Measurements from ENCODE around the gene CCNJ.
"Not testable (repeated sequence)": the region's sequence is repeated elsewhere in the genome, so short reads cannot be mapped to it uniquely, and the experiment has no call there.

CCNJ gene

DNA sequence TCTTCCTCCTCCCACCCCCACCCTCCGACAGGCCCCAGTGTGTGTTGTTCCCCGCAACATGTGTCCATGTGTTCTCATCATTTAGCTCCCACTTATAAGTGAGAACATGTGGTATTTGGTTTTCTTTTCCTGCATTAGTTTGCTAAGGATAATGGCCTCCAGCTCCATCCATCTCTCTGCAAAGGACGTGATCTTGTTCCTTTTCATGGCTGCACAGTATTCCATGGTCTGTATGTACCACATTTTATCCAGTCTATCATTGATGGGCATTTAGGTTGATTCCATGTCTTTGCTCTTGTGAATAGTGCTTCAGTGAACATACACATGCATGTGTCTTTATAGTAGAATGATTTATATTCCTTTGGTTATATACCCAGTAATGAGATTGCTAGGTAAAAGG lies 4.5 kb downstream of the CCNJ start:
- DNase-seq (ENCODE audit: low read depth, low spot score): not testable (repeated sequence)

DNA sequence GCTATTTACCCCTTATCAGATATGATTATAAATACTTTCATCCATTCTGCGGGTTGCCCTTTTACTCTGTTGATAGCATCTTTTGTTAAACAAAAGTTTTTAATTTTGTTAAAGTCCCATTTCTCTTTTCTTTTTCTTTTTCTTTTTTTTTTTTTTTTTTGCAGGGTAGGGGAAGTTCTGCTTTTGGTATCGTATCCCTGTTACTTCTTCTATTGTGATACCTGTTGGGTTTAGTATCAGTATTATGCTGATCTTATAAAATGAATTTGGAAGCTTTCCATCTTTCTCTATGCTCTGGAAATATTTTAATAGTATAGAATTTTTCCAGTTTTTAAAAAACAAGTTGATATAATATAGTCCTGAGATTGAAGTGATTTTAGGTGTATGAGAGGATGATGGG lies 6.0 kb downstream of the CCNJ start:
- no peak for DNase-seq (ENCODE audit: low read depth, low spot score)
- H3K4me3 ChIP-seq (ENCODE audit: low read length): no peak overlapping the region

More for the DNA sequence above, 4.5 kb downstream of the CCNJ start:
- not testable (repeated sequence) for H3K4me3 ChIP-seq (ENCODE audit: low read length)

DNA sequence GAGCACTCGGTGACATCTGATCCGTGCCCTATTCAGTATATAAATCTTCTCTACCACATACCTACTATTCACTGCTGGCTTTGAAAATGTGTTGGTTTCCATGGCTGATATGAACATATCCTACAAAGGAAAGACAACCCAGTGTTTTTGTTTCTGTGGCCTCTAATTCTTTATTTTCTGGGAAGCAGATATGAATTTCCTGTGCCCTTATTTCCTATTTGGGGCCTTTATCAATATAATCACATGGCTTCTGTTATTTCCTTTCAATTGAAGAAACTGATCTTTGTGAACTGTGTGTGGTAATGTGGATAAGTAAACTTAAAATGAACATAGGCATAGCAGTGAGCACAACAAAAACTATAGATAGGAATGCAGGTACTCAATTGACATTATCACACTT lies 10.6 kb downstream of the CCNJ start:
- H3K4me3 ChIP-seq (ENCODE audit: low read length): no peak overlapping the region
- no peak for DNase-seq (ENCODE audit: low read depth, low spot score)

DNA sequence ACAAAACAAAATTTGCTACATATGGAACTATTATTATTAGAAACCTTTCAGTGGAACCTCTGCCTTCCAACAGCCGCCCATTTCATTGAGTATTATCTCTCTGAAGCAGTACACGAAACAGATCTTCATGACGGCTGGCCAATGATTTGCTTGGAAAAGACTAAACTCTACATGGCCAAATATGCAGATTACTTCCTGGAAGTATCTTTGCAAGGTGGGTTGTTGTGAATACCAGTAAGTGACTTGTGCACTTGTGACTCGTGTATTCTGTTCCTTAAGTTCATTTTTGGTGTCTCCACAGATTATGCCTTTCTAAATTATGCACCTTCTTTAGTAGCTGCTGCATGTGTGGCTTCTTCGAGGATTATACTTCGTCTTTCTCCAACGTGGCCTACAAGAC lies 13.4 kb downstream of the CCNJ start:
- H3K4me3 ChIP-seq (ENCODE audit: low read length): no peak overlapping the region
- no peak for DNase-seq (ENCODE audit: low read depth, low spot score)

DNA sequence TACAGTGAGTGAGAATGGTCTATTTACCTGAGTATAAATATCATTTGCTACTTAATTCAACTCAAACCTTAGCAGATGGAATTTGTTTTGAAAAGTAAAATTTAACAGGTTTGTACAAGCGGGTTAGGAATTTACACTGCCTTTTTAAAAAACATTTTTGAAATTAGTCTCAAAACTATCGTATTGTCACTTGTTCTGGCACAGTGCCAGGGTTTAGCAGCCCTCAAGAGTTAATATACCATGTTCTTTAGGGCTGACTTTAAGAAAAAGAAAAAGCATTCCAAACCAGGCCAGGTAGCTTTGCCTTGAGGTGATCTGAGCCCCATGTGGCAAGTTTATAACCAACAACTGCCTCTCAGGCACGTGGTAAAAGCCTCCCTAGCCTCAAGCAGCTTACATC lies 17.8 kb downstream of the CCNJ start:
- H3K4me3 ChIP-seq (ENCODE audit: low read length): no peak overlapping the region
- no peak for DNase-seq (ENCODE audit: low read depth, low spot score)

DNA sequence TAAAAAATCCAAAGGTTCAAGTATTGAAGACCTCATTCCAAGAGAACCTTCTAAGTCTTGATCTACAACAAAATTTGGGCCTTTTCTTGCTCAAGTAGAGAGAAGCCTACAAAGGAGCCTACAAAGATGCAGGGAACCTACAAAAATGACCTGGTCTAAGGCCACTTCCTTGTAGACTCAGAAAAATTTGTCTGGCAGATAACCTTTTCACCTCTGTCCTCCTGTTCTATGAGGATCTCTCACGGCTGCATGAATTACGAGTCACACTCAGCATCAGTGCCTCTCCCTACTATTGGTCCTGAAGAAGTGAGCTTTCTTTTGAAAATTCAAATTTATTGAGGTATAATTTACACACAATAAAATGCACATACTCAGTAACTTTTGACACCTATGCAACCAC lies 29.3 kb downstream of the CCNJ start:
- DNase-seq (ENCODE audit: low read depth, low spot score): no peak
- H3K4me3 ChIP-seq (ENCODE audit: low read length): no peak overlapping the region

DNA sequence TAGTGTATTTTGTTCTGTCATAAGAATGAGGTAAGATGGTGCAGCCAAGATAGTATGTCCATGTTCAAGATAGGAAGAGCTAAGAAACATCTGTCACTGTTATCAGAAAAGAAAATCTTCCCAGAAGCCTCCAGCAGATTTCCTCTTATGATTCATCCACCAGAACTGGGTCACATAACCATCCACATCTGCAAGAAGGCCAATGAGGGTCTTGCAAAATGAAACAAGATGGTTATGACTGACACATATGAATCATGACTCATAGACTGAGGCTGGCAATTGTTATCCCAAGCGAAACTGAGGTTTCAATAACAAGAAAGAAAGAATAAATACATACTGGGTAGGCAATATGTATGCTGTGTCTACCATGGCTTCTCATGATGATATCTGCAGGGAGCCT lies 30.3 kb downstream of the CCNJ start:
- no peak overlapping the region for H3K4me3 ChIP-seq (ENCODE audit: low read length)
- DNase-seq (ENCODE audit: low read depth, low spot score): peak; percentile 36

DNA sequence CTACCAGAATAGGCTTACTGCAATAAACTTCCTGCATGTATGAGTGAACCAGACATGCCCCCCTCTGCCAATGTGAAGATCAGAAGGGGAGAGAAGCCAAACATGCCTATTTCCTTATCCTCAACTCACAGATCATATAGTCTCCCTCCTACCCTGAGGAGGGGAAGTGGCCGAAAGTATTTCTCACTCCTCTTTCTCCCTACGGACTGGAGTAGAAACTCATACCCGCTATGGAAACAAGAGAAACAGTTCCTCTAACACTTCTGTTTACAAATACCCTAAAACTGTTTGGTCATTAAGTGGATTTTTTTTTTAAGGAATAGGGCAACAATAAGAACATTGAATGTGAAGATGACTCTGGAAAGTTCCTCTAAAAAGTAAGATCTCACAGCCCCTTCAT lies 31.4 kb downstream of the CCNJ start:
- H3K4me3 ChIP-seq (ENCODE audit: low read length): no peak overlapping the region
- no peak for DNase-seq (ENCODE audit: low read depth, low spot score)

DNA sequence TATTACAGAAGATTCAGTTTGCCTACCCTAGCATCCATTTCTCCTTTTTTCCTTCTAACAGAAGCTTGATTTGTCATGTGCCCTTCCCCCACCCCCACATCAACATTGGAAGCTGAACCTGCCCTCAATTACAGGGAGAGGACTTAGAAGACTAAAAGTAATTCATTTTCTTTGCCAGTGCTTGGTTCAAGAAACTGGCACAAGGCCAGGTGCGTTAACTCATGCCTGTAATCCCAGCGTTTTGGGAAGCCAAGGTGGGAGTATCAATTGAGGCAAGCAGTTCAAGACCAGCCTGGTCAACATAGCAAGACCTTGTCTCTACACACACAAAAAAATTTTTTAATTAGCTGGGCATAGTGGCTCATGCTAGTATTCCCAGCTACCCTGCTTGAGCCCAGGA lies 32.6 kb downstream of the CCNJ start:
- DNase-seq (ENCODE audit: low read depth, low spot score): no peak
- H3K4me3 ChIP-seq (ENCODE audit: low read length): no peak overlapping the region

DNA sequence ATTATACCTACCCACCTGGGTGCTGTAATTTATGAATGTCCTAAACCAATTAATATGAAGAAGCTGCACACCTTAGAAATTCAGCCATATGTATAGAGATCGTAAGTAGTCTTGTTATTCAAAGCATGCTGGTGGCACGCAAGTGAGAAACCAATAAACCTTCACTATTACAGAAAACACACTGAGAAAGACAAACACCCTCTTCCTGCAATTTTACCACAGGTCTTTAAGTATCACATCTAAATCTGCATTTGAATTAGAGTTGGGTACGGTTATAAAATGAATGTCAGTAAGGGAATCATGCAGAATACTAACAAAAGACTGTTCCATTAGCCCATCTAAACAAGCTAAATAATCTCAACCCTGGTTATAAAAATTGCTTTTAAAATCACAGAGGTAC lies 33.8 kb downstream of the CCNJ start:
- no peak for DNase-seq (ENCODE audit: low read depth, low spot score)
- H3K4me3 ChIP-seq (ENCODE audit: low read length): no peak overlapping the region

DNA sequence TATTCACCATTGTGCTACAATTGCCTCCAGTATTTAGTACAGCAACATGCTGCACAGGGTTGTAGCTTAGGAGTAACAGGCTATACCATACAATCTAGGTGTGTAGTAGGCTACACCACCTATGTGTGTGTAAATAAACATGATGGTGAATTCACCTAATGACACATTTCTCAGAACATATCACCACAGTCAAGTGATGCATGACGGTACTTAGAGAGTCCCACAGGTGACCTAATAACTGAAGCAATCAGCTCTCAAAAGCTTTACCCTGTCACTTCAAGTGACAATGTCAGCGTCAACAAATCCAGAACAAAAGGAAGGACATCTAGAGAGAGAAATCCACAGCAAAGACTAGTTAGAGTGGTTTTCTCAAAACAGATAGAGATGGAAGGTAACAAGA lies 38.8 kb downstream of the CCNJ start:
- H3K4me3 ChIP-seq (ENCODE audit: low read length): no peak overlapping the region
- DNase-seq (ENCODE audit: low read depth, low spot score): no peak

DNA sequence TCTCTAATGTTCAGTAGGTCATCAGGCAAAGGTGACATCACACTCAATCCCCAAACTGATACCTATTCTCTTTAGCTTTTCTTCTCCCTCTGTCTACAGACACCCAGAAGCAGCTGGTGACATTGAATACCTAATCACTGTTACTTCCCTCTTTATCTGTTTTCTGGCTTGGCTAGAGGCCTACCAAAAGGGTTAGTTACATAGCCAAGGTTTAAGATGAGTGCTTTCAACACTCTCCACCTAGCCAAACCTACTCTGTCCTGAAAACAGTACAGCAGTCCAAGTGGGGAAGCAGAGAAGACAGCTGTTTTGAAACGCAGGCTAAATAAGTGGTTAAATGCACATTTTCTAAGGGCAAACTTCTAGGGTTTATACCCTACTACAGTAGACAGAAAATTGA lies 39.4 kb downstream of the CCNJ start:
- H3K4me3 ChIP-seq (ENCODE audit: low read length): no peak overlapping the region
- DNase-seq (ENCODE audit: low read depth, low spot score): no peak

DNA sequence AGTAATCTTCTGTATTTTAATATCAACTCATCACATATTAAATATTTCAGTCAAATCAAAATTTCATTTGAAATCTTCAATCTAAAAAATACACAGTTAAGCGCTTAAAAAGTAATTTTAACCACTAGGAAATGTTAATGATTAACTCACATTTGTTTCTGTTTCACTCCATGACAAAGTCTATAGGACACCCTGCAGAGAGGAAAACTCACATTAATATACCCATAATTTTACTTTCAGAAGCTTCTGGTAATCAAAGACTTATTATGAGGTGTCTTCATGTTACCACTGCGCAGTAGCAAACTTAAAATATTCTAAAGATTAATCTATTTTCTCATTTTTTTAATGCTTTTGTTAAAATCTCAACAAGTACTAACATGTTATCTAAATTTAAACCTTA lies 45.7 kb downstream of the CCNJ start:
- no peak for DNase-seq (ENCODE audit: low read depth, low spot score)
- peak overlapping the region; percentile 77 for H3K4me3 ChIP-seq (ENCODE audit: low read length)

DNA sequence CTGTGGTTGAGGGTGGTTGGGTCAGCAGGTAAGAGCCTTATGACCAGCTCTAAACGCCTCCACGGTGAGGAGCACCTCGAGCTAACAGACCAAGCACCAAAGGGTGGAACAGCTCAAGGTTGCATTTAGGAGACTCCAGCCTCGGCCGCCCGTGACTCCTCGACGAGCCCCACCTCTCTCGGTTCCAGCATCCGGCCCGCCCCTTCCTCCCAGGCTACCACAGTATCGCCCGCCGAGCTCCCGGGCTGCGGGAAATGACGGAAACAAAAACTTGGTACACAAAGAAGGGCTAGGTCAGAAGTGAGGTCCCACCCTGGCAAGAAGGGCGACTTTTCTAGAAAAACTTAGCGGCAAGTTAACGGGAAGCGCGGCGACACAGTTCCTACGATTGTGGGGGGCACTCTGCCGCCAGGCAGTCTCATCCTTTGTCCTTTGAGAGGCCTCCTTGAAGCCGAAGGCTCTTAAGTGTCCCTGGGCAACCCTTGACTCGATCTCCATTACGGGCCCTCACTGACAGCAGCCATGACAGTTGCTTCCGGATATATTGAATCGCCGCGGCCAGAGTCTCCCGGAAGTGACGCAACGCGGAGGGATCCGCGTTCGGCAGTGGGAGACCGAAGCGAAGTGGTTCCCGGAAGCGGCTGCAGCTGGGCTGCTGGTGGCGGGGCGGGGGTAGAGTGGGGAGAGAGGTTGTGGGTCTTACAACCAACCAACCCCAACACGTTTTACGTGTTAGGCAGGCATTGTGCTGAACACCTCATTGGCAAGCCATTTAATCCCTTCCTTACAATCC lies 46.5 kb downstream of the CCNJ start:
- H3K4me3 ChIP-seq (ENCODE audit: low read length): peak overlapping the region; percentile 77
- peak; percentile 90 for DNase-seq (ENCODE audit: low read depth, low spot score)

DNA sequence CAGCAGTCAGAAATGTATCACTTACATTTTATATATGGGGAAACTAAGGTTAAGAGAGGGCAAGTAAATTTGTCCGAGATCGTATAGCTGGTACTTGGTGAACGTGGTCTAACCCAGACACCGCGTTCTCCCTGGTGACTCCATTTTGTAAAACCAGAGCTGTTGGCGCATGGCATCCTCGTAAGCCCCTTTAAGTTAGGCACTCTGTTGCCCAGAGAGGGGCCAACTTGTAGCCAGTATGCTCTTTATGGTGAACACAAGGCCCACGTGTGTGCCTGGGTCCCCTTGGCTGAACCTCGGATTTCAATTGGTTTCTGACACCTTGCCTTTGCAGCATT lies 47.0 kb downstream of the CCNJ start:
- H3K4me3 ChIP-seq (ENCODE audit: low read length): peak overlapping the region; percentile 77
- DNase-seq (ENCODE audit: low read depth, low spot score): no peak

DNA sequence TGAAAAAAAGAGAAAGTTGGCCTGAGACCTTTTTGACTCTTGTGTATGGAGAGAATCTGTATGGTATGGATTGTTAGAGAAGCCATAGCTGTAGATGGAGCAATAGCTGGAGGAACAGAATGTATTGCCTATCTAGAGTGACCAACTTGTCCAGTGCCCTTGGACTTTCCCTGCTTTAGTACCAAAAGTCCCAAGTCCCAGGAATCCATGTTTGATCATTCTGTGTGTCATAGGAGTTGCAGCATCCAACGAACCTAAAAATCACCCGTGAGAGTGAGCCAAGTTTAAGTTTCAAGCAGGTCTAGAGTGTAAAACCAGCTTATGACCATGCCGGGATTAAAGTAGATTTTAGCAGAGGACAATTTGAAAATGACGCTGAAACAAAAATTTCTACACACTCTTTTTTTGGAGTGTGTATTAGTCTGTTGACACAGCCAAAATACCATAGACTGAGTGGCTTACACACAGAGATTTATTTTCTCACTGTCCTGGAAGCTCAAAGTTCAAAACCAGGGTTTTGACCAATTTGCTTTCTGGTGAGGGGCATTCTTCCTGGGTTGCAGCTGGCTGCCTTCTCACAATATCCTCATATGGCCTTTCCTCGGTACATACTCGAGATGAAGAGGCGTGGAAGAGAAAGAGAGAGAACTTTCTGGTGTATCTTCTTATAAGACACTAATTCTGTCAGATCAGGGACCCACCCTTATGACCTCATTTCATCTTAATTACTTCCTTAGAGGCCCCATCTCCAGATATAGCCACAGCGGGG lies 49.8 kb downstream of the CCNJ start:
- DNase-seq (ENCODE audit: low read depth, low spot score): no peak
- H3K4me3 ChIP-seq (ENCODE audit: low read length): no peak overlapping the region

DNA sequence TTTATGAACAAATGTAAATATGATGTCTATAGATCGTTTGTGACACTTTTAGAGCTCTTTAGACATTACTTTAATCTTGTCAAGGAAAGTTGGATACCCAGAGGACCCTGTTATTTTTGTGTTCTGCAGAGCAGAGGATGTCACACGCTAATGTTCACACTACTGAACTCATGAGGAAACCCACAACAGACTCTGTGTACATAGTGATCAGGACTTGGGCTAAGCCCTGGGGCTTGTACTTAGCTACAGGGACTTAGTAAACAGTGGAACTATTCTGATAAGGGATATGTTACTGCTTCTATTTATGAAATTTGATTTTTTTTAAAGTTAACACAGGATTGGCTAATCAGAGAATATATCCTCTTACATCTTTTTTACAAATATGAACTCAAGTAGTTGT lies 50.6 kb downstream of the CCNJ start:
- DNase-seq (ENCODE audit: low read depth, low spot score): no peak
- no peak overlapping the region for H3K4me3 ChIP-seq (ENCODE audit: low read length)

DNA sequence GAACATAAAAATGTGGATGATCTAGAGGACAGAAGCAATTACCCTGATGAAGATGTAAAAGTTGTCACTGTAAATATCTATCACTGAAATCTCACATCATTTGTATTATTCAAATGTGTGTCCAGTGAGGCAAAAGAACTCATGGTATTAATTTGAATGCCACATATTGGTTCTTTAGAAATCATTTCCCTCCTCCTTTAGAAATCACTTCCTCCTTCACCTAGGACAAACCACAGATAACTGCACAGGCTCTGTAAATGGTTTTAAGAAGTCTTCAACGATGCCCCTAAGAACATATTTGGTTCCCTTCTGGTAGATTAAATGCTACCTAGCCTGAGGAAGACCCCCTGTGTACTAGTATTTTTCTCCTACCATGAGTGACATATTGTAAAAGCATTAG lies 53.6 kb downstream of the CCNJ start:
- H3K4me3 ChIP-seq (ENCODE audit: low read length): no peak overlapping the region
- DNase-seq (ENCODE audit: low read depth, low spot score): no peak

DNA sequence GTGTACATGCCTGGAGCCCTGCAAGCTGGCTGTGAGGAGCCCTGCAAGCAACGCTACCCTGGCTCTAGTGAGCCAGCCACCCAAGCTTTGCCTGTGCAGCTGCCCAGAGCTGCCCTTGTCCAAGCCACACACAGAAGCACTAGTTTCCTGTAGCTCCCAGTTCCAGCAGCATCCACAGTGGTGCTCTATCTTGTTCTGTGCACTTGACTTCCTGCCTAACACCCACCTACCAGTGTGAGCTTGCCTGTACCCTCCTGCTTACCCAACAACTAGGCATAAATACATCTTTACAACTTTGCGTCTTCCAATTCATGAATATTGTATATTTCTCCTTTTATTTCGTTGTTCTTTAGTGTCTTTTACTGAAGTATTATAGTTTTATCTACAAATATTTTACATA lies 54.5 kb downstream of the CCNJ start:
- DNase-seq (ENCODE audit: low read depth, low spot score): no peak

DNA sequence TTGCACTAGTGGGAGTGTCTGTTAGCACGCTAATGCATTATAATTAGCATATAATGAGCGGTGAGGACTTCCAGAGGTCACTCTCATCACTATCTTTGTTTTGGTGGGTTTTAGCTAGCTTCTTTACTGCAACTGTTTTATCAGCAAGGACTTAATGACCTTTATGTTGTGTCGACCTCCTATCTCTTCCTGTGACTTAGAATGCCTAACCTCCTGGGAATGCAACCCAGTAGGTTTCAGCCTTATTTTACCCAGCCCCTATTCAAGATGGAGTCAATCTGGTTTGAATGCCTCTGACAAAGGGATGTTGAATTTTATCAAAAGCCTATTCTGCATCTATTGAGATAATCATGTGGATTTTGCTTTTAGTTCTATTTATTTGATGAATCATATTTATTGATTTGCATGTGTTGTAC lies 64.2 kb downstream of the CCNJ start:
- H3K4me3 ChIP-seq (ENCODE audit: low read length): no peak overlapping the region
- DNase-seq (ENCODE audit: low read depth, low spot score): no peak

More for the DNA sequence above, 54.5 kb downstream of the CCNJ start:
- no peak overlapping the region for H3K4me3 ChIP-seq (ENCODE audit: low read length)

All from Jurkat, Clone E6-1 (cell line).